Measurements from ENCODE around the gene ITPR2. TPM values are rescaled to one million over a fixed set of nuclear protein-coding genes. Genes with fewer than 3 reads are reported as not detected.

Gene ITPR2
- total and polyA plus RNA-seq, 2 of the 13 experiments (the other 11 are each of a cell fraction or from before 2014, with no cell fraction given), result 31.9 to 81.9 TPM

DNA sequence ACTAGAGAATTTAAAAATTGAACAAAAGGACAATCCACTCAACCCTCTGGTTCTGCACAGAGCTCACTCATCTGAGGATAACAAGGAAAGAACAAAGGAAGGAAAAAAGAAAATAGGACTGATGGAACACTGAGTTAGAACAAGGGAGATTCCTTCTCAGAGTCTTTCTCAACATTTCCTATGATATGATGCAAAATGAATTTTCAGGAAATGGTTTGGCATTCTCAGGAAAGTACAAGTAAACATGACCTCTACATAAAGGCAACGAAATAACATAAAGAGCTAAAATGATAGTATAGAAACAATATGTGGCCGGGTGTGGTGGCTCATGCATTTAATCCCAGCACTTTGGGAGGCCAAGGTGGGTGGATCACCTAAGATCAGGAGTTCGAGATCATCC lies 135.8 kb downstream of the ITPR2 start:
- ATAC-seq (no peak), DNase-seq (ENCODE audit: low spot score) (no peak), FAIRE-seq (no peak)
- intact Hi-C loops (cut with micrococcal nuclease; ENCODE audit: unreplicated experiment), result no loop called here
- Histone ChIP-seq H2AFZ (ENCODE audit: low read length) (no peak overlapping the region), H3K9me3 (ENCODE audit: low read length) (no peaks in the 10 kb centered on the region), H3K4me2 (ENCODE audit: low read depth, low read length) (no peak overlapping the region), H3K27ac (ENCODE audit: extremely low read length, insufficient read depth, low read length) (no peak overlapping the region), H3K79me2 (ENCODE audit: insufficient read depth, low read length) (peaks cover 4% of the 10 kb centered on the region), H3K4me3 (replicated peaks in 1 of 3; ENCODE audit: insufficient read depth in 1 of 3, low read depth in 2 of 3, low read length in 3 of 3) (no peak overlapping the region), H3K4me1 (ENCODE audit: insufficient read depth, low read length) (0 out of 2 replicates have a peak, but pooled peaks cover 2% of the 10 kb centered on the region), H3K27me3 (ENCODE audit: control insufficient read depth in 1 of 2, insufficient read depth in 2 of 2, low read length in 2 of 2) (no peaks in the 10 kb centered on the region), H3K9ac (ENCODE audit: insufficient read depth, low read depth, low read length) (no peak overlapping the region), H3K36me3 (replicated peaks in 1 of 2; ENCODE audit: control insufficient read depth in 1 of 2, insufficient read depth in 2 of 2, low read length in 2 of 2) (peaks cover 7 to 68% of the 10 kb centered on the region in 2 experiments), H4K20me1 (ENCODE audit: insufficient read depth, low read length) (no peaks in the 10 kb centered on the region)
- in situ Hi-C loops (cut with HindIII; ENCODE audit: extremely low pct_ligation_motif_present, low pct_unique_long_range_greater_than_20kb), result no loop called here
- TF ChIP-seq ATAD3A (CRISPR knock-in tag; IDR thresholded peaks at IDR 0.05) (no peak), GABPA (IDR thresholded peaks at IDR 0.05; ENCODE audit: low read depth, low read length) (no peak), GABPA (CRISPR knock-in tag; IDR thresholded peaks at IDR 0.05; ENCODE audit: low read depth) (no peak), ZC3H13 (CRISPR knock-in tag; IDR thresholded peaks at IDR 0.05) (no peak), HNF4A (CRISPR knock-in tag; IDR thresholded peaks at IDR 0.05) (no peak), CREB1 (IDR thresholded peaks at IDR 0.05) (no peak), CREB1 (CRISPR knock-in tag; IDR thresholded peaks at IDR 0.05) (no peak)
- TF ChIP-seq, protein P1, sequence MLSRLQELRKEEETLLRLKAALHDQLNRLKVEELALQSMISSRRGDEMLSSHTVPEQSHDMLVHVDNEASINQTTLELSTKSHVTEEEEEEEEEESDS (CRISPR knock-in tag; IDR thresholded peaks at IDR 0.05; ENCODE audit: borderline replicate concordance), result no peak
- TF ChIP-seq, protein P2, sequence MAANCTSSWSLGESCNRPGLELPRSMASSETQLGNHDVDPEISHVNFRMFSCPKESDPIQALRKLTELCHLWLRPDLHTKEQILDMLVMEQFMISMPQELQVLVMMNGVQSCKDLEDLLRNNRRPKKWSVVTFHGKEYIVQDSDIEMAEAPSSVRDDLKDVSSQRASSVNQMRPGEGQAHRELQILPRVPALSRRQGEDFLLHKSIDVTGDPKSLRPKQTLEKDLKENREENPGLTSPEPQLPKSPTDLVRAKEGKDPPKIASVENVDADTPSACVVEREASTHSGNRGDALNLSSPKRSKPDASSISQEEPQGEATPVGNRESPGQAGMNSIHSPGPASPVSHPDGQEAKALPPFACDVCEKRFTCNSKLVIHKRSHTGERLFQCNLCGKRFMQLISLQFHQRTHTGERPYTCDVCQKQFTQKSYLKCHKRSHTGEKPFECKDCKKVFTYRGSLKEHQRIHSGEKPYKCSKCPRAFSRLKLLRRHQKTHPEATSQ (CRISPR knock-in tag; IDR thresholded peaks at IDR 0.05; ENCODE audit: borderline replicate concordance), result no peak
- WGBS (ENCODE audit: low lambda C conversion rate), result 97% methylated on average over 3 of the region's 3 CpGs
- POLR2A ChIA-PET, result no interaction called here
- BruUV-seq (replicated peaks), result no TSS peak
- CTCF ChIA-PET (ENCODE audit: low intra/inter-chr PET ratio, low total read pairs), result no interaction called here
